CD1c-positive myeloid dendritic cell (primary cell): ENCODE measurements around the gene RRAS2.
"Not testable (repeated sequence)": the region's sequence is repeated elsewhere in the genome, so short reads cannot be mapped to it uniquely, and the experiment has no call there.

ENCODE experiments used
- DNase-seq: peaks from one replicate; pipeline ENCODE4 v3.0.0-alpha.2; 2016; ENCODE audit errors: extremely low spot score

RRAS2 gene

GRCh38 chr11:14258221-14258935, 100.6 kb downstream of the RRAS2 start:
- peak; percentile 30 for DNase-seq

DNA sequence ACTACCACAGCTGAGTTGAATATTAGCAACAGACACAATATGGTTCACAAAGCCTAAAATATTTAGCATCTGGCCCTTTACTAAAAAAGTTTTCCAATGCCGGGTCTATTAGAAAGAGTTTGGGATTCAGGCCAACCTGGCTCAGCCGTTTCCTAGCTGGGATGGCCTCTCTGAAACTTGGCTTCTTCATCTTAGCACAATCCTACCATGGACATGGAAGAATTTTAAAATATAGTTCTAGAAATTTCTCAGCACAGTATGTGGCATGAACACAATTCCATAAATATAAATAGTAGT, 103.8 kb downstream of the RRAS2 start:
- no peak for DNase-seq

GRCh38 chr11:14254533-14255237, 104.3 kb downstream of the RRAS2 start:
- no peak for DNase-seq

- DNase-seq = no peak
Measured at GRCh38 chr11:14253840-14254239, 105.1 kb downstream of the RRAS2 start.

DNA sequence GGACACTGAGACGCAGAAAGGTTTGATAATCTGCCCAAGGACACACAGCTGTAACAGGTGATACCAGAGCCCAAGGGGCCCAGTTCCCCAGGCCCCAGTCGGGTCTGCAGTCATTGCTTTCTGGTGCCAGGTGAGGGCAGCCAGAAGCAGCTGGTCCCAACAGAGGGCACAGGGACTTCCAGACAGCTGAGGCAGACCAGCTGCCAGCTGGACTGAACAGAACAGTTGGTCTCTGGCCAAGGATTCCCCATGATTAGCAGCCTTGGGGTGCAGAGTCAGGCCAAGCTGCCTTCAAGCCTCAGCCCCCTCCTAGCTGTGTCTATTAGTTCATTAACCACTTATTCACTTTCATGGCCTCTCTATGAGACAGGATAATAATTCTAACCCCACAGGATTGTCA, 105.6 kb downstream of the RRAS2 start:
- no peak for DNase-seq

DNA sequence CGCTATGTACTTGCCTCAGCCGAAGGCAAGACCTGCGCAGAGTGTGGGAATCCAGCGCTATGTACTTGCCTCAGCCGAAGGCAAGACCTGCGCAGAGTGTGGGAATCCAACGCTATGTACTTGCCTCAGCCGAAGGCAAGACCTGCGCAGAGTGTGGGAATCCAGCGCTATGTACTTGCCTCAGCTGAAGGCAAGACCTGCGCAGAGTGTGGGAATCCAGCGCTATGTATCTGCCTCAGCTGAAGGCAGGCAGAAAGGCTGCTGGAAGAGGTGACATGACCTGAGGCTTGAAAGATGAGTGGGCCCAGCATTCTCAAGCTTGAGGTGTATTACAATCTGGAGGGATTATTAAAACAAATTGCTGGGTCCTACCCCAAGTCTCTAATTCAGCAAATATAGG, 106.5 kb downstream of the RRAS2 start:
- DNase-seq = not testable (repeated sequence)

DNA sequence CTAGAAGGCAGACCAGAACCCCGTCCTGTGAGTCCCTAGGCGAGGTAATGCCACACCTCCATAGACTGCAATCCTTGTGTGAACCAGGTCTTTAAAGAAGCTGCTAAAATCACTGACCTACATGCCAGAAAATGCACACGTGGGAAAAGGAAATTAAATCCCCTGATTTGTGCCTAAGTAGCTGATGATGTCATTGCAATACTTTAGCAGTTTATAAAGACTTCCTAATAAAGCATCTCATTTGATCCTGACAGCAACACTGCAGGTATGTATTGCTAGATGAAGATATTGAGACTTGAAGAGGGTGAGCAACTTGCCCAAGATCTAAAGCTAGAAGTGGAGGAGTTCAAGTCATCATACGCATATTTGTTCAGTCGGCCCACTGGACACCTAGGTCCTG, 107.2 kb downstream of the RRAS2 start:
- DNase-seq = no peak

GRCh38 chr11:14249121-14249963, 109.6 kb downstream of the RRAS2 start:
- peak; percentile 84 for DNase-seq

DNA sequence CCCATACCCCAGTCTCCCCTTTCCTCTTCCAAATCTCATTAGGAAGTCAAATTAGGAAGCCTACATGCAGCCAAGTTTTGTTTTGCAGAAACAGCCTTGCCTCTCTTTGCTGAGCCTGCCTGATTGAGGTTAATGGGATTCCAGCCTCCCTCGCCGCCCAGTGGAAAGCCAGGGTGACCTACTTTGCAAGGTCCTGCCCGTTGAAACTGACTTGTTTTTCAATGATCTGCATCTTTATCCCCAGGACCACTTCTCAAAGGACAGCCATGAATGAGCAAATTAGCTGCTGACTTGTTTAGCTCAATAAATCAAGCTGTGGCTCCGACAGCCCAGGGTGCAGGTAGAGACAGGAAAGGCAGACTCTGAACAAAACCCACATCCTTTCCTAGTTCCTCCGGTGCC, 110.4 kb downstream of the RRAS2 start:
- DNase-seq = no peak

DNA sequence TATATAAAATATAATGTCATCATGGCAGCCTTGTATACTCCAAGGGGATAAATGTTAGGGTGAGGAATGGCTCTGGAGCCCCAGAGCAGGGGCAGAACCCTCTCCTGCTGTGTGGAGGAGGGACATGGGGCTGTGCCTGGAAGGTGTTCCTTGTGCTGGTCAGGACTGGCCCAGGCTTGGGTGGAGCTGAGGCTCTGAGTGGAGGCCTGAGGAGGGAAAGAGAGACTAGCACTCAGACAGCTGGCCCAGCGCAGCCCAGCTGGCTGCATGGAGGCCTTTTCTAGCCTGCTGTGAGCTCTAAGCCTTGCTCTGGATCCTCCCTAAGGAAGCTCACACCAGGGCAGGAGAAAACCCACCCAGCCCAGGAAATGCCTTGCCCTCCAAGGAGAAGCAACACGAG, 113.5 kb downstream of the RRAS2 start:
- DNase-seq = no peak

- DNase-seq = no peak
Measured at GRCh38 chr11:14244926-14245325, 114.1 kb downstream of the RRAS2 start.

- DNase-seq = no peak
Measured at GRCh38 chr11:14242733-14243132, 116.2 kb downstream of the RRAS2 start.

DNA sequence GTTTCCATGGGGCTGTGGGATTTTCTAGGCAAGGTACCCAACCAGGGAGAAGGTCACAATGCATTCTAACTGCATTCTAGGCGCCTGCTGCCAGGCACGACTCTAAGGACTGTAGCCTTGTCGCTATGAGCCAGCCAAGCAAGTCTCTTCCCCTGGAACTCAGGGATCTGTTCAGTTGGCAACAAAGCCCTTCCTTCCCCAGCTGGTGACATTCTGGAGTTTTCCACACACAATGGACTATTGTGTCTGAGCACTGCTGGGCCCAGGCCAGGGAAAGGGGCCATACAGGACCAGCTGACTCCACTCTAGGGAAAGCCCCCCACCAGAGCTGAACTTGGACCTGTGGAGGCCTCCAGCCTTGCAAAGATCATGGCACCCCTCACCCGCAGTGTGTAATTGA, 116.8 kb downstream of the RRAS2 start:
- no peak for DNase-seq

GRCh38 chr11:14240951-14241350, 118.0 kb downstream of the RRAS2 start:
- DNase-seq = no peak

DNA sequence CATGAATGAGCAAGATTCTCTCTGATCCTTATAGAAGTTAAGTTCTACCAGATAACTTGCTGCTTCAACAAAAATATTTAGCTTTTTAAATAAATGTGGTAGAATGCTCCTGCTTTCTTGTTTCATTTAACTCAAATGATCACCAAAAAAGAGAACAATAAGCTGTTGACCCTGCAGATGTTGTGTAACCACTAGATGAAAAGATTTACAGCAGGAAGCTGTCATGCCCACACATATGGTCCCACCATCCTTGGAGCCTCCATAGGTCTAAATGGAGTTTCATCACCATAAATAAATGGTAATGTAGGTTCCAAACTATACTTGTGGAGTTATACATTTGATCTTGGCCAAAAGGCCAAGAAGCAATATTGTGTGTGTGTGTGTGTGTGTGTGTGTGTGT, 118.8 kb downstream of the RRAS2 start:
- peak; percentile 35 for DNase-seq

DNA sequence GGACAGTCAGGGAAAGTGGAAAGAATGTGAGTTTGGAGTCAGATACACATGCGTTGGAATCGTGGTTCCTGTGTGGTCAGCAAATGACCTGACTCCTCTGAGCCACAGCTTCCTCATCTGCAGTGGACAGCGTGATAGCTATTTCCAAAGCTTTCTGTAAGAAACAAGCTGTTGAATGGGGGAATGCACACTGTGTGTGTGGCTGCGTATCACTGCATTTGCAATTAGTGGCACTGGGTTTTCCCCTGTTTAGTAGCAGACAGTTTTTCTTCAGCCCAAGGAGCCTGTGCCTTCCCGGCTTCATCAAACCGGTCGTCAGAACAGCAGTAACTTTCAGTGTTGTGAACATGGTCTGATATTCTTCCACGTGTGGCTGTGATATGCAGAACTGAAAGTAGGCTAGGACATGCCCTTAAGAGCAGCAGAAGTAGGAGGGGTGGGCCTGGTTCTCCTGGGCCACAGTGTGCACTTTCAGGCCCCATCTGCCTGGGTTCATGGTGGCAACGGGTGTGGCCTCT, 121.5 kb downstream of the RRAS2 start:
- DNase-seq = peak; percentile 73

GRCh38 chr11:14235701-14236100, 123.3 kb downstream of the RRAS2 start:
- DNase-seq = no peak

DNA sequence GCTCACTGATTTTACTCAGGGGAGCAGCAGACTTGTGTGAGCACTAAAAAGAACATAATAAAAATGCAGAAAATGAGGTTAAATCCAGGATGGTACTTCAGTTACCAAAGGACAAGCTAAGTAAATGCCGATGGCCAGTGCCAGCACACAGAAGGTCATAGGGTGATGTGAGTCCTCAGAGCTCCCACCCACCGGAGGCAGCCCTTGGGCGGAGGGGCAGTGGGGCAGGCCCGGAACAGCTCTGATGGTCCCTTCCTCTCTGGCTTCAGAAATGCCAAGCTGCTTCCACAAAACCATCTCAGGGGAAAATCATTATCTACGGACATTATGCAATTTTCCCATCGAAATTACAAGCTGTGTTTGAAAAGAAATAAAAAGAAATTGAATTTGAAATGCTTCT, 124.5 kb downstream of the RRAS2 start:
- DNase-seq = no peak

GRCh38 chr11:14232652-14233051, 126.3 kb downstream of the RRAS2 start:
- DNase-seq = no peak

DNA sequence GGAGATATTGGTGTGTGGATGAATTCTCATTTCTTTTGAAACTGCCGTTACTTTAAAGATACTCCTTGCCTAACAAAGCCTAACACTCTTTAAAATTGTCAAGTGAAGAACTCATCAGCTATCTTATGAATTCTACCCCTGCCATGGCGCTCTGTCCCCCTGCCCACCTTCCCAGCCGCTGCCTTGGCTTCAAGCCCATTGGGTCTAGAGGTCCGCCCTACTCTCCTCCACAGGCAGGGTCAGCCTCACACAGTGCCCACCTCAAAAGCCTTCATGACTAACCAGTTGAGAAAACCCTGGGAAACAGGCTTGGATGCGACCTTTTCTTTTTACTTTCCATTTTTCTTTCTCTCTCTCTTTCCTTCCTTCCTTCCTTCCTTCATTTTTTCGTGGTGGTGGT, 128.6 kb downstream of the RRAS2 start:
- DNase-seq = no peak

DNA sequence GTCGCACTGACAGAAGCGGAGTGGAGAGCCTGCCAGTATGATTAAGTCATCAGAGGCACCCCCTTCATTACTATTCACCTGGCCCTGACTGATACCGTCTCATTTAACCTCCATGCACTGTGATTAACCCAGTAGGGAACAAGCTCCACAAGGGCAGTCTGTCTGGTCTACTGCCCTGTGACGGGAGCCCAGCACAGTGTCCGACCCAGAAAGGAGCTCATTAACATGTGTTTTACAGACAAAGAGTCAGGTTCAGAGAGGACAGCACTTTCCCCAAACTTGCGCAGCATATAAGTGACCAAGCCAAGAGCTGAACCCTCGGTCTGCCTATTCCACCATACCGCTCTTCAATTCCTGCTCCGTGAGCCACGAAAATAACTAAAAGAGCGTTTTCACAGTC, 129.5 kb downstream of the RRAS2 start:
- DNase-seq = no peak

DNA sequence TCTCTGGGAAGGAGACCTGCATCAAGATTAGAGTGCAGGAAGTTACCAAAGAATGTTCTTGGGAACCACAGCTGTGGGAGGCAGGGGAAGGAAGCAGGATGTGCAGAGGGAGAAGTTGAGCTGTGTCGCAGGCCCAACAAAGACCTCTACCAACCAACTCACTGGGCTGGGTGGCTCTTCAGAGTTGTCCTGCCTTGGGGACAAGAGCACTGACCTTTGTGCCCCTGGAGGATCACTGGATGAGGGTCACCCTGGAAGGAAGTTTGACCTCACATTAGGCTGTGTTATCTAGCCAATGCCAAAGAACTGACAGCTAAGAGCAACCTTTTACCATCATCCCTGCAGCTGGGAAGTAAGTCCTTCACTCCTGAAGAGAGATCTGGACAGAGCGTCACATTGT, 130.6 kb downstream of the RRAS2 start:
- peak; percentile 12 for DNase-seq
